Panc1 (cell line): ENCODE measurements around the gene POLR3K. TPM values are rescaled to one million over a fixed set of nuclear protein-coding genes. Genes with fewer than 3 reads are reported as not detected.

Source experiments
- ATAC-seq: fragments of 200-7000 bp; cut with Tn5 transposase; 2 replicates; pipeline ENCODE4 v1.9.1; 2020; ENCODE audit warnings: mild to moderate bottlenecking, moderate library complexity
- BruUV-seq: library from RNA; stranded (reverse); fragments of 400-500 nt; replicated peaks from 2 replicates; lab custom pipeline; 2021; lab: Mats Ljungman, UMichigan
- CTCF ChIA-PET: fragments of 300-600 bp; sonication (Branson Sonifier 250); formaldehyde crosslinking; loops from one replicate; lab custom pipeline; 2022; ENCODE audit warnings: antibody characterized with exemption; lab: Charles Lee
- POLR2A ChIA-PET: fragments of 300-600 bp; sonication (Branson Sonifier 250); formaldehyde crosslinking; loops from one replicate; lab custom pipeline; 2022; ENCODE audit warnings: antibody characterized with exemption; lab: Charles Lee
- DNase-seq: peaks from one replicate; pipeline ENCODE4 v3.0.0-alpha.2; 2010; ENCODE audit warnings: low read depth, low spot score
- H3K27ac ChIP-seq: 2 replicates; pipeline ENCODE4 v1.5.1; 2011; ENCODE audit warnings: mild to moderate bottlenecking, low read length, inconsistent platforms
- H3K27me3 ChIP-seq: fragments of 200-500 bp; sonication (Bioruptor generic); 2 replicates; pipeline ENCODE4 v1.6.0; 2014; ENCODE audit warnings: low read length, inconsistent platforms; ENCODE audit not compliant: control insufficient read depth, insufficient read depth
- H3K36me3 ChIP-seq: fragments of 200-500 bp; sonication (Bioruptor generic); 2 replicates; pipeline ENCODE4 v1.5.1; 2014; ENCODE audit warnings: inconsistent platforms, mild to moderate bottlenecking, low read length, moderate library complexity; ENCODE audit not compliant: control insufficient read depth, insufficient read depth
- H3K4me1 ChIP-seq: 2 replicates; pipeline ENCODE4 v1.5.1; 2011; ENCODE audit warnings: inconsistent platforms, mild to moderate bottlenecking, low read length, moderate library complexity; ENCODE audit not compliant: control insufficient read depth, insufficient read depth
- H3K4me3 ChIP-seq, 2 experiments: 2 replicates each; pipeline ENCODE4 v1.5.1; 2011 to 2012; ENCODE audit warnings: low read depth in 2 of 2, low read length in 2 of 2, mild to moderate bottlenecking in 2 of 2, inconsistent platforms in 1 of 2, moderate library complexity in 1 of 2
- H3K9me3 ChIP-seq: fragments of 200-500 bp; sonication (Bioruptor generic); 2 replicates; pipeline ENCODE4 v1.5.1; 2014; ENCODE audit warnings: low read depth, mild to moderate bottlenecking, inconsistent platforms, low read length, moderate library complexity; ENCODE audit not compliant: control insufficient read depth, insufficient read depth
- CTCF ChIP-seq: fragments of 450-650 bp; IDR thresholded peaks from 2 replicates; pipeline ENCODE4 v1.5.1; 2017; ENCODE audit warnings: mild to moderate bottlenecking
- POLR2AphosphoS5 ChIP-seq: IDR thresholded peaks from 2 replicates; pipeline ENCODE4 v1.6.1; 2012; ENCODE audit warnings: mild to moderate bottlenecking, low read depth, low read length, moderate library complexity
- REST ChIP-seq, 2 experiments: IDR thresholded peaks; 2 replicates each; pipeline ENCODE4 v1.6.1; 2011 to 2012; ENCODE audit warnings: low read depth in 2 of 2, control low read depth in 1 of 2, low read length in 1 of 2, mild to moderate bottlenecking in 1 of 2, moderate library complexity in 1 of 2; ENCODE audit not compliant: insufficient read depth in 1 of 2
- SIN3A ChIP-seq: IDR thresholded peaks from 2 replicates; pipeline ENCODE4 v1.6.1; 2012; ENCODE audit warnings: low read depth, mild to moderate bottlenecking, low read length, moderate library complexity, borderline replicate concordance; ENCODE audit not compliant: insufficient read depth
- TCF7L2 ChIP-seq: IDR thresholded peaks from 2 replicates; pipeline ENCODE4 v1.6.1; 2011; ENCODE audit warnings: mild to moderate bottlenecking, low read depth, low read length, inconsistent platforms
- in situ Hi-C: cut with HindIII; loops from 2 replicates; pipeline ENCODE4 v1.10.0; 2016; ENCODE audit warnings: low sequenced_read_pairs, low pct_unique_long_range_greater_than_20kb
- intact Hi-C: fragments of 100-400 bp; cut with micrococcal nuclease; formaldehyde crosslinking; loops from one replicate; pipeline ENCODE4 v1.10.0; 2022; ENCODE audit not compliant: unreplicated experiment
- total RNA-seq: library from RNA; stranded (reverse); gene quantifications from one replicate; pipeline ENCODE4 v1.2.1, GENCODE V29; 2021; ENCODE audit not compliant: unreplicated experiment

POLR3K gene
- total RNA-seq, 1 experiment from 2014 or later = 35.7 TPM

- in situ Hi-C loops (no loop called here), intact Hi-C loops (no loop called here)
- H3K9me3 ChIP-seq = no peaks in the 10 kb centered on the region
- H3K36me3 ChIP-seq = no peaks in the 10 kb centered on the region
- ChIA-PET POLR2A (no interaction called here), CTCF (no interaction called here)
- DNase-seq = no peak
- no peak for ATAC-seq
- no TSS peak for BruUV-seq
- no peak overlapping the region for H3K4me3 ChIP-seq
- no peak for TF ChIP-seq TCF7L2
- no peak for TF ChIP-seq CTCF
- no peak for TF ChIP-seq REST (IDR thresholded peaks at IDR 0.05; ENCODE audit: insufficient read depth in 1 of 2, low read depth in 2 of 2, low read length in 1 of 2)
- TF ChIP-seq POLR2AphosphoS5 = no peak
- no peak for TF ChIP-seq SIN3A
- peaks cover 7% of the 10 kb centered on the region for H3K4me1 ChIP-seq
- no peak overlapping the region for H3K27ac ChIP-seq
- H3K27me3 ChIP-seq = no peaks in the 10 kb centered on the region
Measured at GRCh38 chr16:61879-62281, 8.5 kb upstream of the POLR3K start.

- Histone ChIP-seq H3K4me3 (no peak overlapping the region), H3K9me3 (no peaks in the 10 kb centered on the region), H3K4me1 (peaks cover 4% of the 10 kb centered on the region; the same call in 1 of the 2 replicates), H3K36me3 (no peaks in the 10 kb centered on the region), H3K27ac (no peak overlapping the region), H3K27me3 (no peaks in the 10 kb centered on the region)
- no TSS peak for BruUV-seq
- CTCF ChIA-PET = no interaction called here
- in situ Hi-C loops (no loop called here), intact Hi-C loops (no loop called here)
- no peak for DNase-seq
- no peak for TF ChIP-seq TCF7L2
- TF ChIP-seq CTCF = no peak
- TF ChIP-seq SIN3A = no peak
- TF ChIP-seq REST (IDR thresholded peaks at IDR 0.05; ENCODE audit: insufficient read depth in 1 of 2, low read depth in 2 of 2, low read length in 1 of 2) = no peak
- TF ChIP-seq POLR2AphosphoS5 = no peak
- POLR2A ChIA-PET = no interaction called here
- no peak for ATAC-seq
Measured at GRCh38 chr16:60929-61878, 7.8 kb upstream of the POLR3K start.
